ENCODE measurements around the gene SYCP2L.
"Not testable (repeated sequence)": the region's sequence is repeated elsewhere in the genome, so short reads cannot be mapped to it uniquely, and the experiment has no call there.

The SYCP2L gene

GRCh38 chr6:10880366-10880765 is 6.5 kb upstream of the SYCP2L start:
- DNase-seq (ENCODE audit: low spot score), result no peak

GRCh38 chr6:10882253-10882630 is 4.6 kb upstream of the SYCP2L start:
- not testable (repeated sequence) for DNase-seq (ENCODE audit: low spot score)

DNA sequence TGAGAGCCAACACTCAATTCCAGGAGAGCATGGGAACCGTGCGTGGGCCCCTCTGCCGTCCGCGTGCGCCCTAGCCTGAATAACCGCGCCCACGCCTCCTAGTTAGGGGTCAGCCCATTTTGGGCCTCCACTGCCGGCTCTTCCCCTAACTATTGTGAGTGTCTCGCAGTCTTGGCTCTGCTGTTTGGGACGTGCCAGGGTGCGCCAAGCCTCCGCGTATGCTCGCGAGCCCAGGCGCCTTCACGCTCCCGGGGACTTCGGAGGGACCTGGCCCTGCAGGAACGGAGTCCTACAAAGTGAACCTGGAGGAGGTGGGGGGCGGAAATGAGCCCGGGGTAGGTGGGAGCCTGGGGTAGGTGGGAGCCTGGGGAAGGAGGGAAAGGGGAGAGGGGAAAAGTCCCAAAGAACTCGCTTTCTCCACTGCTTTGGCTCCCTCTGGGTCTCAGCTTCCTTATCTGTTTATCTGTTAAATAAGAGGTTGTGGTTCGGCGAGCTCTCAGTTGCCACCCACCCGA is 4.1 kb upstream of the SYCP2L start:
- no peak for DNase-seq (ENCODE audit: low spot score)

GRCh38 chr6:10883312-10884244 is 3.3 kb upstream of the SYCP2L start:
- no peak for DNase-seq (ENCODE audit: low spot score)

DNA sequence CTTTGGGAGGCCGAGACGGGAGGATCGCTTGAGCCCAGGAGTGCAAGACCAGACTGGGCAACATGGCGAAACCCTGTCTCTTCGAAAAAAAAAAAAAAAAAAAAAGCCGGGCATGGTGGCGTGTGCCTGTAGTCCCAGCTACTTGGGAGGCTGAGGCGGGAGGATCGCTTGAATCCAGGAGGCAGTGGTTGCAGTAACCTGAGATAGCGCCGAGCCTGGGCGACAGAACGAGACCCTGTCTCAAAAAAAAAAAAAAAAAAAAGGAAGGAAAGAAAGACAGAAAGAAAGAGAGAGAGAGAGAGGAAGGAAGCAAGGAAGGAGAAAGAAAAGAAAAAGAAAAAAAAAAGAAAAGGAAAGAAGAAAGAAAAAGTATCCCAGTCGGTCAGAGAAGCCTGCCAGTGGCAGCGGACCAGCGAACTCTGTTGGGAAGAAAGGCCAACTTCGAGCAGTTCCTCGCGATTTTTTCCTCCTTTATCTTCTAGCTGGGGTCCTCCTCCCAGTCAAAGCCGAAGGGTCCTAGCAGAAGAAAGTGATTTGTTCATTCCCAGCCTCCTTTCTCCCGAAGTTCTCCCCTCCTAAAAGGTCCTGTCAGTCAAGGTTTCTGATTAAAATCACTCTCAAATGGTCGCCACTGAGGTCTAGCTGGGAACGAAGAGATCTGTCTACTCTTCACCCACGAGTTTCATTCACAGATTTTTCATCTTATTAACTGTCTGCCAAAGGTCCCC is 2.4 kb upstream of the SYCP2L start:
- no peak for DNase-seq (ENCODE audit: low spot score)

DNA sequence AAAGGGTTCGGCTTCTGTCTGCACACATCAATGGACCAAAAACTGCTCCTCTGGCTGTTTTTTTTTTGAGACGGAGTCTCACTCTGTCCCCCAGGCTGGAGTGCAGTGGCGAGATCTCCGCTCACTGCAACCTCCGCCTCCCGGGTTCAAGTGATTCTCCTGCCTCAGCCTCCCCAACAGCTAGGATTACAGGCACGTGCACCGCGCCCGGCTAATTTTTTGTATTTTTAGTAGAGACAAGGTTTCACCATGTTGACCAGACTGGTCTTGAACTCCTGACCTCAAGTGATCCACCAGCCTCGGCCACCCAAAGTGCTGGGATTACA is 524 bp upstream of the SYCP2L start:
- not testable (repeated sequence) for DNase-seq (ENCODE audit: low spot score)

DNA sequence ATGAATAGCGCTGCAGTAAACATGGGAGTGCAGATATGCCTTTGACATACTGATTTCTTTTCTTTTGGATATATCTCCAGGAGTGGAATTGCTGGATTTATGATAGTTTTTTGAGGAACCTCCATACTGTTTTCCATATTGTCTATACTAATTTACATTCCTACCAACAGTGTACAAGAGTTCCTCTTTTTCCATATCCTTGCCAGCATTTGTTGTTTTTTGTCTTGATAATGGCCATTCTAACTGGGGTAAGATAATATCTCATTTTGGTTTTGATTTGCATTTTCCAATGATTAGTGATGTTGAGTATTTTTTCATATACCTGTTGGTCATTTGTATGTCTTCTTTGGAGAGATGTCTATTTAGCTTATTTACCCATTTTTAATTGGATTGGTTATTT is 3.3 kb downstream of the SYCP2L start:
- no peak for DNase-seq (ENCODE audit: low spot score)

DNA sequence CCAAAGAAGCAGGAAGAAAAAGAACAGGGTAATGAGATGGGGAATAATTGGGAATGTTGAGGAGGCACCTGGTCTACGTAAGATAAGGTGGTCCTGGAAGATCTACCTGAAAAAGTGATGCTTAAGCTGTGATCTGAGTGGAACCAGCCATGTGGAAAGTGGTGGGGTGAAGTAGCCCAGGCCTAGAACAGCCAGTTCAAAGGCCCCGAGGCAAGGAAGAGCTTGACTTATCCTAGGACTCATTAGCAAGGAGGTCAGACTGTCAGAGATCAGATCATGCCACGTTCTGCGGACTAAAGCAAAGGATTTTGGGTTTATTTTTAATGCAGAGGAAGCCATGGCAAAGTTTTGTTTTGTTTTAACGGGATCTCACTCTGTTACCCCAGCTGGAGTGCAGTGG is 5.1 kb downstream of the SYCP2L start:
- no peak for DNase-seq (ENCODE audit: low spot score)

GRCh38 chr6:10894958-10895357 is 8.1 kb downstream of the SYCP2L start:
- DNase-seq (ENCODE audit: low spot score), result no peak

- DNase-seq (ENCODE audit: low spot score), result no peak
Observed at GRCh38 chr6:10896691-10897090, 9.8 kb downstream of the SYCP2L start.

GRCh38 chr6:10901770-10902169 is 14.9 kb downstream of the SYCP2L start:
- DNase-seq (ENCODE audit: low spot score), result no peak

DNA sequence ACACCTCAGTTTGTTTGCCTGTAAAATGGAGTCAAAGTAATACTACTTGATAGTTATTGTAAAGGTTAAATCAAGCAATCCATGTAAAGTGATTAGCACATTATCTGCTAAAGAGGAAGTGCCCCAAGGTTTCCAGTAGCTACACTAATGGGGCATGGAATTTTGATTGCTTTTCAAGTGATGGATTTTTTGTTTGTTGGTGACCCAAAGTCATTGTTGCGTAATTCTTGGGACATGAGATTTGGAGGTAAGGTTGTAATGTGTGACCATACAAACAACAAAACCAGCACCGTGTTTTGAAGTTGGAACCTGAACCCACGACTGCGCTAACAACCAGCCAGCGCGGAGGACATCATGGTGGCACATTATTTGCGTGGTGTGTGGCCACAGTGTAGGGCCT is 17.2 kb downstream of the SYCP2L start:
- no peak for DNase-seq (ENCODE audit: low spot score)

GRCh38 chr6:10908228-10908627 is 21.4 kb downstream of the SYCP2L start:
- DNase-seq (ENCODE audit: low spot score), result no peak

DNA sequence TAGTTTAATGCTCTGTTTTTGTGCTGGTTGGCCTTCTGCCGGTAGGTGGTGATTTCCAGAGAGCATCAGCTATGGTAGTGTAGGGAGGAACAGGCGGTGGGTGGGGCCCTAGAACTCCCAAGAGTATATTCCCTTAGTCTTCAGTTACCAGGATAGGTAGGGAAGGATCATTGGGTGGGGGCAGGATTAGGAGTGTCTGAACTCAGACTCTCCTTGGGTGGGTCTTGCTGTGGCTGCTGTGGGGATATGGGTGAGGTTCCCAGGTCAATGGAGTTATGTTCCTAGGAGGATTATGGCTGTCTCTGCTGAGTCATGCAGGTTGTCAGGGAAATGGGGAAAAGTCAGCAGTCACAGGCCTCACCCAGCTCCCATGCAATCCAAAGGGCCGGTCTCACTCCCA is 32.7 kb downstream of the SYCP2L start:
- not testable (repeated sequence) for DNase-seq (ENCODE audit: low spot score)

DNA sequence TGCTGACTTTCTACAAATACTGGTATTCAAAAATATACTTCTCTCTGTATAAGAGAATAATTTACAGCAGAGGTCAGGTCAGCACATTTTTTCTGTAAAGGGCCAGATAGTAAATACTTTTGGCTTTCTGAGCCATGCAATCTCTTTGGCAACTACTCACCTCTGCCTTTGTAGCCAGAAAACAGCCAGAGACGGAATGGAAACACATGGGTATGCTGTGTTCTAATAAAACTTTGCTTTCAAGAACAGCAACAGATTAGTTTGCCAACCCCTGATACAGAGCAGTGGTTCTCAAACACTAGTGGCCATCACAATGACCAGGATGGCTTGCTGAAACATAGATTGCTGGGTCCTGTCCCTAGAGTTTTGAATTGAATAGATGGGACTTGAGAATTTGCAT is 46.3 kb downstream of the SYCP2L start:
- no peak for DNase-seq (ENCODE audit: low spot score)

DNA sequence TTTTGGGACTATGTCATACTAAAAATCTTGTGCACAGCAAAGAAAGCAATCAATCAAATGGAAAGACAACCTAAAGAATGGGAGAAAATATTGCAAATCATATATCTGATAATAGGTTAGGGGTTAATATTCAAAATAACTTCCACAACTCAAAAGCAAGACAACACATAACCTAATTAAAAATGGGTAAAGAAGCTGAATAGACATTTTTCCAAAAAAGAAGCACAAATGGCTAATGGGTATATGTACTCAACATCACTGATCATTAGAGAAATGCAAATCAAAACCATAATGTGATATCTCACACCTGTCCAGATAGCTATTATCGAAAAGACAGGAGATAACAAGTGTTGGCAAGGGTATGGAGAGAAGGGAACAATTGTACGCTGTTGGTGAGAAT is 53.0 kb downstream of the SYCP2L start:
- DNase-seq (ENCODE audit: low spot score), result no peak

- DNase-seq (ENCODE audit: low spot score), result no peak
Observed at GRCh38 chr6:10945845-10946244, 59.0 kb downstream of the SYCP2L start.

- DNase-seq (ENCODE audit: low spot score), result no peak
Observed at GRCh38 chr6:10947966-10948365, 61.1 kb downstream of the SYCP2L start.

- DNase-seq (ENCODE audit: low spot score), result no peak
Observed at GRCh38 chr6:10949579-10950490, 63.0 kb downstream of the SYCP2L start.

GRCh38 chr6:10951675-10952282 is 64.9 kb downstream of the SYCP2L start:
- DNase-seq (ENCODE audit: low spot score), result peak; percentile 45

- DNase-seq (ENCODE audit: low spot score), result peak; percentile 68
Observed at GRCh38 chr6:10954590-10955010, 67.7 kb downstream of the SYCP2L start.

GRCh38 chr6:10956776-10957175 is 69.9 kb downstream of the SYCP2L start:
- no peak for DNase-seq (ENCODE audit: low spot score)

All from AG08396 (cell line).